ENCODE data around the gene PIEZO1. TPM values are rescaled to one million over a fixed set of nuclear protein-coding genes. Genes with fewer than 3 reads are reported as not detected.

Gene PIEZO1
- total and polyA plus RNA-seq, 10 of the 15 experiments (the other 5 are each of a cell fraction or from before 2014, with no cell fraction given), result 1.3 to 169 (median 33.4) TPM

- TF ChIP-seq CTCF (IDR thresholded peaks at IDR 0.05 in 2 of 3, conservative IDR thresholded peaks at IDR 0.05 in 1 of 3; ENCODE audit: control insufficient read depth in 2 of 3, extremely low read depth in 1 of 3, insufficient read depth in 1 of 3, low read depth in 3 of 3, low read length in 3 of 3), result no peak
- TF ChIP-seq NFIC (IDR thresholded peaks at IDR 0.05; ENCODE audit: low read depth, low read length), result no peak
- no peak for TF ChIP-seq TAF1 (IDR thresholded peaks at IDR 0.05; ENCODE audit: borderline replicate concordance, low read depth, low read length)
- no peak for TF ChIP-seq ZBTB11 (CRISPR knock-in tag; IDR thresholded peaks at IDR 0.05)
- no peak for TF ChIP-seq KLF5 (IDR thresholded peaks at IDR 0.05; ENCODE audit: partially characterized antibody)
- peak; percentile 76 for TF ChIP-seq SIN3A (IDR thresholded peaks at IDR 0.05; ENCODE audit: low read depth, low read length)
- peak; percentile 1 for TF ChIP-seq BCL3 (IDR thresholded peaks at IDR 0.05; ENCODE audit: borderline replicate concordance, insufficient read depth, low read depth, low read length, poor library complexity, severe bottlenecking)
- peak; percentile 87 for TF ChIP-seq USF2 (IDR thresholded peaks at IDR 0.05; ENCODE audit: borderline replicate concordance, low read depth, low read length)
- no peak for TF ChIP-seq TCF3 (IDR thresholded peaks at IDR 0.05; ENCODE audit: borderline replicate concordance, insufficient read depth, low read depth, low read length)
- no peak for TF ChIP-seq NFXL1 (IDR thresholded peaks at IDR 0.05; ENCODE audit: borderline replicate concordance)
- TF ChIP-seq RUNX3 (IDR thresholded peaks at IDR 0.05; ENCODE audit: low read length), result no peak
- peak; percentile 89 for TF ChIP-seq POLR2AphosphoS5 (IDR thresholded peaks at IDR 0.05; ENCODE audit: low read length)
- TF ChIP-seq GATAD2B (conservative IDR thresholded peaks at IDR 0.05; ENCODE audit: low read depth), result peak; percentile 77; the same call in 1 of the 2 replicates
- peak; percentile 100 for TF ChIP-seq LARP7 (IDR thresholded peaks at IDR 0.05)
- TF ChIP-seq SMAD5 (IDR thresholded peaks at IDR 0.05; ENCODE audit: low read depth), result peak; percentile 80
- TF ChIP-seq BACH1 (IDR thresholded peaks at IDR 0.05; ENCODE audit: borderline replicate concordance), result peak; percentile 55; the same call in 1 of the 2 replicates
- peak; percentile 95 for TF ChIP-seq NKRF (conservative IDR thresholded peaks at IDR 0.05)
- TF ChIP-seq SIX5 (IDR thresholded peaks at IDR 0.05; ENCODE audit: low read depth, low read length, severe bottlenecking), result no peak
Observed at GRCh38 chr16:88810912-88811768, 26.1 kb upstream of the PIEZO1 start (continued).

All from GM12878 (cell line).